Endothelial cell (in vitro differentiated cells): Measurements from ENCODE around the gene RTKN. TPM values are rescaled to one million over a fixed set of nuclear protein-coding genes. Genes with fewer than 3 reads are reported as not detected.

ENCODE experiments used
- DNase-seq: peaks from one replicate; pipeline ENCODE4 v3.0.0; 2021; ENCODE audit warnings: low spot score
- H3K27ac Mint-ChIP-seq: one replicate; pipeline ENCODE4 v1.8.0; 2021; ENCODE audit warnings: mixed read lengths, inconsistent platforms; ENCODE audit not compliant: unreplicated experiment
- H3K27me3 Mint-ChIP-seq: one replicate; pipeline ENCODE4 v1.8.0; 2021; ENCODE audit warnings: mild to moderate bottlenecking, moderate library complexity, mixed read lengths, inconsistent platforms; ENCODE audit not compliant: unreplicated experiment
- H3K36me3 Mint-ChIP-seq: one replicate; pipeline ENCODE4 v1.8.0; 2021; ENCODE audit warnings: mild to moderate bottlenecking, low read depth, mixed read lengths, inconsistent platforms; ENCODE audit not compliant: unreplicated experiment
- H3K4me1 Mint-ChIP-seq: one replicate; pipeline ENCODE4 v1.8.0; 2021; ENCODE audit warnings: mild to moderate bottlenecking, mixed read lengths, inconsistent platforms; ENCODE audit not compliant: unreplicated experiment
- H3K4me3 Mint-ChIP-seq: one replicate; pipeline ENCODE4 v1.8.0; 2021; ENCODE audit warnings: mild to moderate bottlenecking, mixed read lengths, inconsistent platforms; ENCODE audit not compliant: unreplicated experiment
- H3K9me3 Mint-ChIP-seq: one replicate; pipeline ENCODE4 v1.8.0; 2021; ENCODE audit warnings: mixed read lengths, inconsistent platforms; ENCODE audit not compliant: unreplicated experiment
- total RNA-seq: library from RNA; stranded (reverse); fragmentation: NEBNext Ultra II Directional; extraction: Animal tissue kit (Norgen Biotek cat#: 25700); gene quantifications from one replicate; pipeline ENCODE4 v1.2.1, GENCODE V29; 2021; ENCODE audit not compliant: unreplicated experiment
- TF ChIP-seq, protein P1 (sequence below): fragments of 200-600 bp; sonication (generic); IDR thresholded peaks from one replicate; pipeline ENCODE4 v1.5.0; 2021; ENCODE audit warnings: antibody characterized with exemption; ENCODE audit not compliant: unreplicated experiment

RTKN gene
- total RNA-seq, 1 donor from 2014 or later, result 65.4 TPM

DNA sequence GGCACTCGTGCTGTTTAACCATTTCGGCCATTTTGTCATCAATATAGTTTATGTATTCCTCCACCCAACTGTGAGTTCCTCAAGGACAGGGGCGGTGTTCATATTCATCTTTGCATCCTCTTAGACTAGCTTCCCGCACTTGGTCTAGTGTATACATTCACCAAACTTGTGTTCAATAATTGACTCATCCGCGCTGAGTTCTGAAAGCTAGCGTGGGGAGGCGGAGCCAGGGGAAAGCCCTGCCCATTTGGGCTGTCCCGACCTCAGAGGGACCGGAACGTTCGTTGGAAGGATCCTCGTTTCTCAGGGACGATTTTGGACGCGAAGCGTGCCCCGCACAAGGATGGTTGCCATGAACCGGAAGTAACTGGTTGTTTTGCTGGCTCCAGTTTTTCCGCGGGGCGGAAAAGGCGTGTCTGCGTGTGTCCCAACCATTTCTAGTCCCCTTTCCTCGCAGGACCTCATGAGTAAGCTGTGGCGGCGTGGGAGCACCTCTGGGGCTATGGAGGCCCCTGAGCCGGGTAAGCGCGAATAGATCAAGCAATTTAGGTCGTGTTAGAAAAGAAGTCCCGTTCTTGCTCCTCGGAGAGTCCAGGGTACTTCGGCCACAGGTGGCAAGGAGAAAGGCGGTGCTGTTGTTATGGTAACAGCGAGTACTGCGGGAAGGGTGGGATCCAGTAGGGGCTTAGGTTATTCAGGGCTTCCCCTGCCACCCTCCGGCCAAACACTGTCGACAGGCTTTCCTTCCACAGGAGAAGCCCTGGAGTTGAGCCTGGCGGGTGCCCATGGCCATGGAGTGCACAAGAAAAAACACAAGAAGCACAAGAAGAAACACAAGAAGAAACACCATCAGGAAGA, 13.1 kb upstream of the RTKN start, which contains the start of gene INO80B:
INO80B (plus strand) TSS at position 434 of the 858 bp plus-strand sequence; CDS start at position 464, 30 bp downstream.
- Mint-ChIP-seq H3K27me3 (peaks cover 9% of the 10 kb centered on the region), H3K27ac (peak within 1 kb of the TSS; percentile 79)

DNA sequence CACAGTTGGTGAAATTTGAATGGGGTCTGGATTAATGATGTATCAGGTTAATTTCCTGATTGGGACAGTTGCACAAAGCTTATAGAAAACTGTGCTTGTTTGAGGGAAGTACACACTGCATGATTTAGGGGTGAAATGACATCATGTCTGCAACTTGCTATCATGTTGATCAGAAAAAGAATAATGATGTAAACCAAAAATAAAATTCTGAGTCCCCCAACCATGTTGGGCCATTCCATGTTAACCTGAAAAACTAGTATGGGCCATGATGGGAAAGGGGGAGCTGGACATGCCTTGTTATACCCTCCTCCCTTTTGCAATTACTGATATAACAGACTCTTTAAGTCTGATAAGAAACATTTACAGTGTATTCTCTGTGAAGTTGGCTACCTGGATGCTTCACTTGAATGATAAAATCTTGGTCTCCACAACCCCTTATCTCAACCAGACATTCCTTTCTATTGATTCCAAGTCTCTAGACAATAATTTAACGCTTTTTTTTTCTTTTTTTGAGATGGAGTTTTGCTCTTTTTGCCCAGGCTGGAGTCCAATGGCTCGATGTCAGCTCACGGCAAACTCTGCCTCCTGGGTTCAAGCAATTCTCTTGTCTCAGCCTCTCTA, 8.9 kb upstream of the RTKN start:
- H3K27me3 Mint-ChIP-seq, result peaks cover 2% of the 10 kb centered on the region
- TF ChIP-seq, protein P1, sequence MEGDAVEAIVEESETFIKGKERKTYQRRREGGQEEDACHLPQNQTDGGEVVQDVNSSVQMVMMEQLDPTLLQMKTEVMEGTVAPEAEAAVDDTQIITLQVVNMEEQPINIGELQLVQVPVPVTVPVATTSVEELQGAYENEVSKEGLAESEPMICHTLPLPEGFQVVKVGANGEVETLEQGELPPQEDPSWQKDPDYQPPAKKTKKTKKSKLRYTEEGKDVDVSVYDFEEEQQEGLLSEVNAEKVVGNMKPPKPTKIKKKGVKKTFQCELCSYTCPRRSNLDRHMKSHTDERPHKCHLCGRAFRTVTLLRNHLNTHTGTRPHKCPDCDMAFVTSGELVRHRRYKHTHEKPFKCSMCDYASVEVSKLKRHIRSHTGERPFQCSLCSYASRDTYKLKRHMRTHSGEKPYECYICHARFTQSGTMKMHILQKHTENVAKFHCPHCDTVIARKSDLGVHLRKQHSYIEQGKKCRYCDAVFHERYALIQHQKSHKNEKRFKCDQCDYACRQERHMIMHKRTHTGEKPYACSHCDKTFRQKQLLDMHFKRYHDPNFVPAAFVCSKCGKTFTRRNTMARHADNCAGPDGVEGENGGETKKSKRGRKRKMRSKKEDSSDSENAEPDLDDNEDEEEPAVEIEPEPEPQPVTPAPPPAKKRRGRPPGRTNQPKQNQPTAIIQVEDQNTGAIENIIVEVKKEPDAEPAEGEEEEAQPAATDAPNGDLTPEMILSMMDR, result no peak
- no peak for DNase-seq
- H3K27ac Mint-ChIP-seq, result no peak overlapping the region
- H3K9me3 Mint-ChIP-seq, result no peaks in the 10 kb centered on the region
- H3K4me1 Mint-ChIP-seq, result peaks cover 15% of the 10 kb centered on the region
- H3K4me3 Mint-ChIP-seq, result no peak overlapping the region
- peaks cover 5% of the 10 kb centered on the region for H3K36me3 Mint-ChIP-seq

More for the DNA sequence above, 13.1 kb upstream of the RTKN start, which contains the start of gene INO80B:
- peaks cover 40% of the 10 kb centered on the region for H3K4me1 Mint-ChIP-seq
- H3K36me3 Mint-ChIP-seq, result peaks cover 5% of the 10 kb centered on the region
- H3K4me3 Mint-ChIP-seq, result peak within 1 kb of the TSS; percentile 97
- H3K9me3 Mint-ChIP-seq, result no peaks in the 10 kb centered on the region
- TF ChIP-seq, protein P1, result no peak
- peak; percentile 94 for DNase-seq

DNA sequence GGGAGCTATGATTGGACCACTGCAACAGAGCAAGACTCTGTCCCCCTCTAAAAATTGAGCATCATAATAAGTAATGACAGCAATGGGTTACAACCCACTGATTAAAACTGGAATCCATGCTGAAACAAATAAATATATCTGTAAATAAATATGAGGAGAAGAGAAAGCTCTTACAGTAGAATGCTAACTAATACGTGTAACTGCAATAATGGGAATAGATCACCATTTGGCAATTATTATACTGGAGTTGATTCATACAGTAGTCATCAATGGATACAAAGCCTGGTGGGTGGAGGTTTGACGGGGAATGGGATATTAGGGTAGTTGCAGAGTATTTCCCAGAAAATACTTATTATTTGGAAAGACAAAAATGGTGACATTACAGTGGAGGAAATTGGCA, 7.0 kb upstream of the RTKN start:
- Mint-ChIP-seq H3K4me3 (no peak overlapping the region), H3K27ac (no peak overlapping the region), H3K9me3 (no peaks in the 10 kb centered on the region), H3K4me1 (peaks cover 20% of the 10 kb centered on the region), H3K36me3 (no peaks in the 10 kb centered on the region), H3K27me3 (peaks cover 6% of the 10 kb centered on the region)
- no peak for DNase-seq
- TF ChIP-seq, protein P1, result no peak

DNA sequence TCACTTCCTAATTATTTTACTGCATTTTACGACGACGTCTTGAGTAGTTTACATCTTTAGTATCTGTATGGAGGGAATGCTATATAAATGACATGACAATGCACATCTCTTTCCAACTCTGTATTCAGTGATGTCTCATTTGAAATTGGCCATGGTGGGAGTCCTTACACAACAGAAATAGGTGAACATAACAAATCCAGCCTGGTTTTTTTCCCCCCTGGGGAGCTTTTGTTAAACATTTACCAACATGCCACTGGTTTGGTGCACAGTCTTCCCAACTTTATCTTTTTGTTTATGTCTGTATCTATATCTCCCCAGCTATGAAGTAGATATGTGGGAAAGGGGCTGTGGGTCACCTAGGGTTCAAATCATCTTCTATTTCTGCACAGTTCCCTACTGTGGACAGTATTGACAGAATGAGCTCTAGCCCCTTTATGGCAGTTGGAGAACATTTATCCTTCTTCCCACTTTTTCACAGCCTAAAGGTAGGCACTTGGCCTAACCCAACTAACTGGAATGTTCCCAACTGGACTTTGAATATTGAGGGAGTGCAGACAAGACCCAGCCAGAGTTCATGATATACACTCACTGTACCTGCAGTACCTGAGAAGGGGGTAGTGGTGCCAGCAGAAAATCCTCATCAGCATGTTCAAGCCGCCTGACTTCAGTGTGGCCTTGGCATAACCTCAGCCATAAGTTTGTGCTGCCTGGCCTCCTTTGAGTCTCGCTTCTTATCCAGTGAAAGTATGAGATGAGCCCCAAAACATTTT, 5.7 kb upstream of the RTKN start:
- peaks cover 6% of the 10 kb centered on the region for H3K27me3 Mint-ChIP-seq
- TF ChIP-seq, protein P1, result no peak
- peaks cover 14% of the 10 kb centered on the region for H3K4me1 Mint-ChIP-seq
- H3K9me3 Mint-ChIP-seq, result no peaks in the 10 kb centered on the region
- no peak overlapping the region for H3K27ac Mint-ChIP-seq
- no peak for DNase-seq
- H3K4me3 Mint-ChIP-seq, result no peak overlapping the region
- no peaks in the 10 kb centered on the region for H3K36me3 Mint-ChIP-seq
